GM12872 (cell line): Measurements from ENCODE around the gene MIR17HG.

ENCODE experiments used
- TF ChIP-seq, protein P1 (sequence below): IDR thresholded peaks from 3 replicates; pipeline ENCODE4 v1.5.1; 2011; ENCODE audit warnings: low read depth, mild to moderate bottlenecking, low read length, moderate library complexity; ENCODE audit not compliant: insufficient read depth

The MIR17HG gene

DNA sequence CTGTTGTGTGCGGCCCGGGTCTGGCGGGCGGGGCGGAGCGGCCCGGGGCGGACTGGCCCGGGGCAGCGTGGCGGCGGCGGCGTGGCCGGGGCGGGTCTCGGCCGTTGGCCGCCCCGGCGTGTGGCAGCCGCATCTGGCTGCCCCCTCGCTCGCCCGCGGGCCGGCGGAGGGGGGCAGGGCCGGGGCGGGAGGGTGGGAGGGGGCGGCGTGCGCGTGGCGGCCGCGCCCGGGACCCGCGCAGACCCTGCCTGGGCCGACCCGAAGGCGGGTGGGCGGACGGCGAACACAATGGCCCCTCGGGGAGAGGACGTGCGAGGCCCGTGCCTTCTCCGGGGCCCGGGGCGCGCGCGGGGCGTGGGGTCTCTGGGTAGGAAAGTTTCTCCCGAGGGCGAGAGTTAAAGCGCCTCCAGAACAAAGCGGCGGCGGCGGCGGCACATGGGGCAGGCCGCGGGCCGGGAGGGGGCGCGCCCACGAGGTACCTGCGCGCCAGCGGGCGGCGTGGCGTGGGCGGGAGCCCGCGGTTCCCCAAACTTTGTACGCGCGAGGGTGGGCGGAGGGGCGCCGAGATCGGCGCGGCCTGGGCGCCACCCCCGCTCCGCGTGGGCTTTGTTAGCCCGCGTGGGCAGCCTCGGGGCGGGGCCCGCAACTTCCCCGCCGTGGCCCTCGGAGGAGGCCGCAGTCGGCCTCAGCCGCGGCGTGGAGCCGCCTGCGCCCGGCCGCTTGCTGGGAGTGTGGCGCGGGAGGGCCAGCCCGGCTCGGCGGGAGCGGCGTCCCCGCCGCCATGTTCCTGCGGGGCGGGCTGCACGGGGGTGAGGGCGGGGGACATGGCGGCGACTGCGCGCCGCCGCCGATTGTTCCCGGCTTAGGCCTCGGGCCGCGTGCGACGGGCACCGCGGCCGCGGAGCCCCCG lies 764 bp downstream of the MIR17HG start:
- TF ChIP-seq, protein P1, sequence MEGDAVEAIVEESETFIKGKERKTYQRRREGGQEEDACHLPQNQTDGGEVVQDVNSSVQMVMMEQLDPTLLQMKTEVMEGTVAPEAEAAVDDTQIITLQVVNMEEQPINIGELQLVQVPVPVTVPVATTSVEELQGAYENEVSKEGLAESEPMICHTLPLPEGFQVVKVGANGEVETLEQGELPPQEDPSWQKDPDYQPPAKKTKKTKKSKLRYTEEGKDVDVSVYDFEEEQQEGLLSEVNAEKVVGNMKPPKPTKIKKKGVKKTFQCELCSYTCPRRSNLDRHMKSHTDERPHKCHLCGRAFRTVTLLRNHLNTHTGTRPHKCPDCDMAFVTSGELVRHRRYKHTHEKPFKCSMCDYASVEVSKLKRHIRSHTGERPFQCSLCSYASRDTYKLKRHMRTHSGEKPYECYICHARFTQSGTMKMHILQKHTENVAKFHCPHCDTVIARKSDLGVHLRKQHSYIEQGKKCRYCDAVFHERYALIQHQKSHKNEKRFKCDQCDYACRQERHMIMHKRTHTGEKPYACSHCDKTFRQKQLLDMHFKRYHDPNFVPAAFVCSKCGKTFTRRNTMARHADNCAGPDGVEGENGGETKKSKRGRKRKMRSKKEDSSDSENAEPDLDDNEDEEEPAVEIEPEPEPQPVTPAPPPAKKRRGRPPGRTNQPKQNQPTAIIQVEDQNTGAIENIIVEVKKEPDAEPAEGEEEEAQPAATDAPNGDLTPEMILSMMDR = peak; percentile 22; the same call in 1 of the 3 replicates

DNA sequence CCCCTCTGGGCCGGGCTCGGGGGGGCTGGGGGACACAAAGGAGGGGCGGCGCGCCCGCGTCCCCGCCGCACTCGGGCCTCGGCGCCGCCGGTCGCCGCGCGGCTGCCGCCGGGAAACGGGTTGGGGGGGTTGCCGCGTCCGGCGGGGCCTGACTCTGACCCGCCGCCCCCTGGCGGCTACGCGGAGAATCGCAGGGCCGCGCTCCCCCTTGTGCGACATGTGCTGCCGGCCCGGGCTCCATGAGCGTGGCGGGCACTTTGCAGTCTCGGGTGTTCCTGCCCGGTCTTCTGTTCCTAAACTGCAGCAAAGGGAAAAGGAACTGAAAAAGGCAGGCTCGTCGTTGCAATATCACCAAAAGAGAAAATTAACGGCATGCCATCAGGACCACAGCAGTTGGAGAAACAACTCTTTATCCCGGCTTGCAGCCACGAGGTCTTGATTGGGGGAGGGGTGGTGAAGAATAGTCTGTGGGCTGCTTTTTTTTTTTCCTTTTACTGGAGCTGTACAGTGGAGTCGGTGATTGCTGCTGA lies 1.5 kb downstream of the MIR17HG start:
- TF ChIP-seq, protein P1 = peak; percentile 92

DNA sequence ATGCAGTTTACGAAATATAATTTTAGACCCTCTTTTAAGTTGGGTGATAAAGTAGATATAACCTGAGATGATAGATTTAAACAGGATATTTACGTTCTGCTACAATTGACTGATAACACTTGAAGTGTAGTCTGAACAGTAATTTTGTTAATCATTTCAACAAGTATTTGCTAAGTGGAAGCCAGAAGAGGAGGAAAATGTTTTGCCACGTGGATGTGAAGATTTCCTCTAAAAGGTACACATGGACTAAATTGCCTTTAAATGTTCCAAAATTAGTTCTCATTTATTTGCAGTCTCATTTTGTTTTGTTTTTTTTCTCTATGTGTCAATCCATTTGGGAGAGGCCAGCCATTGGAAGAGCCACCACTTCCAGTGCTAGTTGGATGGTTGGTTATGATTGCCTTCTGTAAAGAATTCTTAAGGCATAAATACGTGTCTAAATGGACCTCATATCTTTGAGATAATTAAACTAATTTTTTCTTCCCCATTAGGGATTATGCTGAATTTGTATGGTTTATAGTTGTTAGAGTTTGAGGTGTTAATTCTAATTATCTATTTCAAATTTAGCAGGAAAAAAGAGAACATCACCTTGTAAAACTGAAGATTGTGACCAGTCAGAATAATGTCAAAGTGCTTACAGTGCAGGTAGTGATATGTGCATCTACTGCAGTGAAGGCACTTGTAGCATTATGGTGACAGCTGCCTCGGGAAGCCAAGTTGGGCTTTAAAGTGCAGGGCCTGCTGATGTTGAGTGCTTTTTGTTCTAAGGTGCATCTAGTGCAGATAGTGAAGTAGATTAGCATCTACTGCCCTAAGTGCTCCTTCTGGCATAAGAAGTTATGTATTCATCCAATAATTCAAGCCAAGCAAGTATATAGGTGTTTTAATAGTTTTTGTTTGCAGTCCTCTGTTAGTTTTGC lies 2.8 kb downstream of the MIR17HG start:
- TF ChIP-seq, protein P1 = no peak

DNA sequence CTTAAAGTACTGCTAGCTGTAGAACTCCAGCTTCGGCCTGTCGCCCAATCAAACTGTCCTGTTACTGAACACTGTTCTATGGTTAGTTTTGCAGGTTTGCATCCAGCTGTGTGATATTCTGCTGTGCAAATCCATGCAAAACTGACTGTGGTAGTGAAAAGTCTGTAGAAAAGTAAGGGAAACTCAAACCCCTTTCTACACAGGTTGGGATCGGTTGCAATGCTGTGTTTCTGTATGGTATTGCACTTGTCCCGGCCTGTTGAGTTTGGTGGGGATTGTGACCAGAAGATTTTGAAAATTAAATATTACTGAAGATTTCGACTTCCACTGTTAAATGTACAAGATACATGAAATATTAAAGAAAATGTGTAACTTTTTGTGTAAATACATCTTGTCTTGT lies 3.6 kb downstream of the MIR17HG start:
- TF ChIP-seq, protein P1 = no peak

DNA sequence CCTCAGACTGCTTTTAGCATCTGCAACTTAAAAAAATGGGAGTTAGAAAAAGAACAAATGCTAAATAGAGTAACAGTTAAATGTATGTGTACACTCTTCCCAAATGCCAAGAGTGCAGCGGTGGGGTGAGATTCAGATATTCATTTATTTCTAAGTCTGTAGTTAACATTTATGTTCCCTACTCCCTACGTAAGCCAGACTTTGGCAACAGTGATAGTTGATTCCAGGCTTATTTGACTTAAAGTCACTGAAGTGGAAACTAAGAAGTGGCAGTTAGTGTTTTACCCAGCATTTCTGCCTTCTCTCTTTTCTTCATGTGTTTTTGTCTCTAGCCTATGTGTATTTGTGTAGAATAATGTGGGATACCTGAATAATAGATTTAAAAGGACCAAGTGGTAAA lies 4.5 kb downstream of the MIR17HG start:
- TF ChIP-seq, protein P1 = no peak

DNA sequence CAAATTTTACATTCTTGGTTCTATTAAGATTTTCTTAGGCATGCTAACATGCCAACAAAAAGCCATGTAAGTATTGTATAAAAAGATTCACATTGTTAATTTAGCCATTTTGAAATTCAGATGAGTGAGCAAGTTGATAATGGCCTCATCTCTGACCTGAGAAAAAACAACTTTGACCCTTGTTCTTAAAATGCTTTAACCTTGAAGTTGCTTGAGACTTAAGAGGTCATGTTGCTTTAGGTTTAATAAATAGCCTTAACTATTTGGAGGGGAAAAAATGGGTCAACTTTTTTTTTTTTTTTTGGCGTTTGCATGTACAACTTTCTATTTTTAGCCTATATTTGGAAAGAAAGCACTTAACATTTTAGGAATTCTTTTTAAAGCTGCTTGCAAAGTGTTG lies 6.0 kb downstream of the MIR17HG start:
- TF ChIP-seq, protein P1 = no peak
